K562 (cell line): ENCODE measurements around the gene PIKFYVE. TPM values are rescaled to one million over a fixed set of nuclear protein-coding genes. Genes with fewer than 3 reads are reported as not detected.

ENCODE experiments used
- ELF1 ChIP-seq: fragments of 200-800 bp; sonication (Bioruptor generic); IDR thresholded peaks from 2 replicates; pipeline ENCODE4 v1.6.1; 2016; ENCODE audit warnings: missing genetic modification characterization, missing compliant biosample characterization
- FOXJ2 ChIP-seq: fragments of 200-800 bp; sonication (Bioruptor generic); IDR thresholded peaks from 2 replicates; pipeline ENCODE4 v1.6.1; 2016; ENCODE audit warnings: missing genetic modification characterization, missing compliant biosample characterization
- GABPA ChIP-seq: fragments of 200-800 bp; sonication (Bioruptor generic); conservative IDR thresholded peaks from 2 replicates; pipeline ENCODE4 v1.6.1; 2016; ENCODE audit warnings: low read depth, missing genetic modification characterization, missing compliant biosample characterization
- GATAD2B ChIP-seq: fragments of 450-650 bp; IDR thresholded peaks from 2 replicates; pipeline ENCODE4 v1.6.1; 2017; ENCODE audit warnings: mild to moderate bottlenecking, borderline replicate concordance
- MAFF ChIP-seq: IDR thresholded peaks from 2 replicates; pipeline ENCODE4 v1.6.1; 2012; ENCODE audit warnings: low read length, improper control_type of control experiment
- MAFK ChIP-seq: IDR thresholded peaks from 2 replicates; pipeline ENCODE4 v1.6.1; 2011; ENCODE audit warnings: low read length, improper control_type of control experiment
- NCOR1 ChIP-seq: fragments of 450-650 bp; IDR thresholded peaks from 2 replicates; pipeline ENCODE4 v1.6.1; 2016; ENCODE audit warnings: mild to moderate bottlenecking, moderate library complexity
- RBFOX2 ChIP-seq: fragments of 200-400 bp; formaldehyde crosslinking; IDR thresholded peaks from 2 replicates; pipeline ENCODE4 v1.6.1; 2017; ENCODE audit warnings: low read depth, mild to moderate bottlenecking, low read length, moderate library complexity
- TAF9B ChIP-seq: fragments of 450-650 bp; IDR thresholded peaks from 2 replicates; pipeline ENCODE4 v1.6.1; 2018; ENCODE audit warnings: mild to moderate bottlenecking; ENCODE audit not compliant: partially characterized antibody
- ZBTB40 ChIP-seq, 2 experiments: fragments of 450-650 bp in 1 of 2; sonication (generic) in 1 of 2; formaldehyde crosslinking in 1 of 2; IDR thresholded peaks; 2 replicates each; pipeline versions ENCODE4 v1.7.1 to v1.9.0; 2016 to 2022; ENCODE audit warnings: inconsistent platforms in 1 of 2, mild to moderate bottlenecking in 1 of 2, missing genetic modification reagents in 1 of 2
- ZNF175 ChIP-seq: fragments of 200-800 bp; sonication (Bioruptor generic); IDR thresholded peaks from 2 replicates; pipeline ENCODE4 v1.6.1; 2016; ENCODE audit warnings: low read depth, mild to moderate bottlenecking, missing genetic modification characterization, missing compliant biosample characterization
- polyA plus RNA-seq, 8 experiments: library from polyadenylated mRNA; depleted of rRNA in 4 of 8; stranded (reverse) in 5 of 8; unstranded in 3 of 8; fragments of >200 nt; fragmentation: Nextera tagmentation in 2 of 8; fragmentation: Illumina TruSeq in 1 of 8; extraction: Ambion mirVana in 2 of 8; extraction: Trizol in 1 of 8; gene quantifications; 2 replicates each; pipeline versions ENCODE4 v1.2.1 to v1.2.3, GENCODE V29; 2011 to 2014; ENCODE audit warnings: inconsistent platforms in 1 of 8, missing spikeins in 1 of 8
- total RNA-seq, 7 experiments: library from RNA; depleted of rRNA in 6 of 7; stranded (reverse); fragments of >200 nt in 6 of 7; fragmentation: Illumina TruSeq in 2 of 7; extraction: Trizol in 2 of 7; gene quantifications; 2 replicates each; pipeline versions ENCODE4 v1.2.1 to v1.2.3, GENCODE V29; 2011 to 2021; ENCODE audit warnings: low replicate concordance in 1 of 7
- TF ChIP-seq, protein P1 (sequence below): fragments of 450-650 bp; IDR thresholded peaks from 2 replicates; pipeline ENCODE4 v1.6.1; 2017; ENCODE audit warnings: antibody characterized with exemption, mild to moderate bottlenecking
- TF ChIP-seq, protein P2 (sequence below): fragments of 250-450 bp; sonication (Bioruptor Pico); IDR thresholded peaks from 2 replicates; pipeline ENCODE4 v1.8.0; 2022; ENCODE audit warnings: moderate library complexity, mild to moderate bottlenecking, inconsistent platforms

PIKFYVE gene
- total and polyA plus RNA-seq, 9 of the 15 experiments (the other 6 are each of a cell fraction or from before 2014, with no cell fraction given): 3.6 to 25.6 (median 16.7) TPM

GRCh38 chr2:208252716-208253492 is 13.2 kb upstream of the PIKFYVE start (continued):
- peak; percentile 53 for TF ChIP-seq ZBTB40 (IDR thresholded peaks at IDR 0.05)
- no peak for TF ChIP-seq ZBTB40 (CRISPR knock-in tag; IDR thresholded peaks at IDR 0.05)
- peak; percentile 31 for TF ChIP-seq TAF9B
- TF ChIP-seq NCOR1: peak; percentile 18; the same call in 1 of the 2 replicates
- TF ChIP-seq, protein P1, sequence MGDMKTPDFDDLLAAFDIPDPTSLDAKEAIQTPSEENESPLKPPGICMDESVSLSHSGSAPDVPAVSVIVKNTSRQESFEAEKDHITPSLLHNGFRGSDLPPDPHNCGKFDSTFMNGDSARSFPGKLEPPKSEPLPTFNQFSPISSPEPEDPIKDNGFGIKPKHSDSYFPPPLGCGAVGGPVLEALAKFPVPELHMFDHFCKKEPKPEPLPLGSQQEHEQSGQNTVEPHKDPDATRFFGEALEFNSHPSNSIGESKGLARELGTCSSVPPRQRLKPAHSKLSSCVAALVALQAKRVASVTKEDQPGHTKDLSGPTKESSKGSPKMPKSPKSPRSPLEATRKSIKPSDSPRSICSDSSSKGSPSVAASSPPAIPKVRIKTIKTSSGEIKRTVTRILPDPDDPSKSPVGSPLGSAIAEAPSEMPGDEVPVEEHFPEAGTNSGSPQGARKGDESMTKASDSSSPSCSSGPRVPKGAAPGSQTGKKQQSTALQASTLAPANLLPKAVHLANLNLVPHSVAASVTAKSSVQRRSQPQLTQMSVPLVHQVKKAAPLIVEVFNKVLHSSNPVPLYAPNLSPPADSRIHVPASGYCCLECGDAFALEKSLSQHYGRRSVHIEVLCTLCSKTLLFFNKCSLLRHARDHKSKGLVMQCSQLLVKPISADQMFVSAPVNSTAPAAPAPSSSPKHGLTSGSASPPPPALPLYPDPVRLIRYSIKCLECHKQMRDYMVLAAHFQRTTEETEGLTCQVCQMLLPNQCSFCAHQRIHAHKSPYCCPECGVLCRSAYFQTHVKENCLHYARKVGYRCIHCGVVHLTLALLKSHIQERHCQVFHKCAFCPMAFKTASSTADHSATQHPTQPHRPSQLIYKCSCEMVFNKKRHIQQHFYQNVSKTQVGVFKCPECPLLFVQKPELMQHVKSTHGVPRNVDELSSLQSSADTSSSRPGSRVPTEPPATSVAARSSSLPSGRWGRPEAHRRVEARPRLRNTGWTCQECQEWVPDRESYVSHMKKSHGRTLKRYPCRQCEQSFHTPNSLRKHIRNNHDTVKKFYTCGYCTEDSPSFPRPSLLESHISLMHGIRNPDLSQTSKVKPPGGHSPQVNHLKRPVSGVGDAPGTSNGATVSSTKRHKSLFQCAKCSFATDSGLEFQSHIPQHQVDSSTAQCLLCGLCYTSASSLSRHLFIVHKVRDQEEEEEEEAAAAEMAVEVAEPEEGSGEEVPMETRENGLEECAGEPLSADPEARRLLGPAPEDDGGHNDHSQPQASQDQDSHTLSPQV: peak; percentile 78
- peak; percentile 60 for TF ChIP-seq MAFK
- peak; percentile 70 for TF ChIP-seq RBFOX2
- TF ChIP-seq FOXJ2: peak; percentile 65; the same call in 1 of the 2 replicates
- peak; percentile 82 for TF ChIP-seq GATAD2B
- TF ChIP-seq ZNF175: 0 out of 2 replicates have a peak, but pooled peaks have one; percentile 30
- TF ChIP-seq MAFF: peak; percentile 79; the same call in 1 of the 2 replicates
- peak; percentile 7; the same call in 1 of the 2 replicates for TF ChIP-seq GABPA
- TF ChIP-seq, protein P2, sequence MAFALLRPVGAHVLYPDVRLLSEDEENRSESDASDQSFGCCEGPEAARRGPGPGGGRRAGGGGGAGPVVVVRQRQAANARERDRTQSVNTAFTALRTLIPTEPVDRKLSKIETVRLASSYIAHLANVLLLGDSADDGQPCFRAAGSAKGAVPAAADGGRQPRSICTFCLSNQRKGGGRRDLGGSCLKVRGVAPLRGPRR (CRISPR knock-in tag): 0 out of 2 replicates have a peak, but pooled peaks have one; percentile 12
- no peak for TF ChIP-seq ELF1 (tag)
